ENCODE measurements around the gene CTXND2. TPM values are rescaled to one million over a fixed set of nuclear protein-coding genes. Genes with fewer than 3 reads are reported as not detected.
"Not testable (repeated sequence)": the region's sequence is repeated elsewhere in the genome, so short reads cannot be mapped to it uniquely, and the experiment has no call there.

CTXND2 gene
- total RNA-seq, 2 donors from 2014 or later: not detected

DNA sequence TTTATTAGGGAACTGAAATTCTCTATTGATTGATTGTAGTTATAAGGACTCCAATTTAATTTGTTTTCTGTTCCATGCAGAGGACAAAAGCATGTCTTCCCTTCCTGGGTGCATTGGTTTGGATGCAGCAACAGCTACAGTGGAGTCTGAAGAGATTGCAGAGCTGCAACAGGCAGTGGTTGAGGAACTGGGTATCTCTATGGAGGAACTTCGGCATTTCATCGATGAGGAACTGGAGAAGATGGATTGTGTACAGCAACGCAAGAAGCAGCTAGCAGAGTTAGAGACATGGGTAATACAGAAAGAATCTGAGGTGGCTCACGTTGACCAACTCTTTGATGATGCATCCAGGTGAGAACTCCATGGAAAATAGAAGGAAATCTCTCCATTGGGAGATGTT, 40.7 kb downstream of the CTXND2 start:
- intact Hi-C loops (cut with DNase I): no loop called here
- H3K27me3 ChIP-seq: no peaks in the 10 kb centered on the region
- no peaks in the 10 kb centered on the region for H3K9me3 ChIP-seq
- no peak for ATAC-seq
- TF ChIP-seq POLR2A (IDR thresholded peaks at IDR 0.05) (no peak), CTCF (IDR thresholded peaks at IDR 0.05) (no peak)
- H3K36me3 ChIP-seq (replicated peaks in 1 of 2; ENCODE audit: insufficient read depth in 1 of 2, low read depth in 2 of 2): peaks cover 5 to 14% of the 10 kb centered on the region in 2 donors
- no peak overlapping the region for H3K27ac ChIP-seq
- DNase-seq: no peak
- peaks cover 13% of the 10 kb centered on the region for H3K4me1 ChIP-seq
- 70 to 94% methylated on average over 4 of the region's 4 CpGs for WGBS, 2 donors
- no peak overlapping the region for H3K4me3 ChIP-seq

- Histone ChIP-seq H3K4me3 (no peak overlapping the region), H3K27me3 (no peaks in the 10 kb centered on the region), H3K4me1 (peaks cover 13% of the 10 kb centered on the region), H3K9me3 (no peaks in the 10 kb centered on the region), H3K36me3 (replicated peaks in 1 of 2; ENCODE audit: insufficient read depth in 1 of 2, low read depth in 2 of 2) (peaks cover 5 to 14% of the 10 kb centered on the region in 2 donors), H3K27ac (no peak overlapping the region)
- intact Hi-C loops (cut with DNase I): no loop called here
- TF ChIP-seq CTCF (IDR thresholded peaks at IDR 0.05) (no peak), POLR2A (IDR thresholded peaks at IDR 0.05) (no peak)
- ATAC-seq: no peak
- DNase-seq: no peak
- 93 to 97% methylated on average over 3 of the region's 3 CpGs for WGBS, 2 donors
Observed at GRCh38 chr1:150928286-150928685, 41.4 kb downstream of the CTXND2 start.

DNA sequence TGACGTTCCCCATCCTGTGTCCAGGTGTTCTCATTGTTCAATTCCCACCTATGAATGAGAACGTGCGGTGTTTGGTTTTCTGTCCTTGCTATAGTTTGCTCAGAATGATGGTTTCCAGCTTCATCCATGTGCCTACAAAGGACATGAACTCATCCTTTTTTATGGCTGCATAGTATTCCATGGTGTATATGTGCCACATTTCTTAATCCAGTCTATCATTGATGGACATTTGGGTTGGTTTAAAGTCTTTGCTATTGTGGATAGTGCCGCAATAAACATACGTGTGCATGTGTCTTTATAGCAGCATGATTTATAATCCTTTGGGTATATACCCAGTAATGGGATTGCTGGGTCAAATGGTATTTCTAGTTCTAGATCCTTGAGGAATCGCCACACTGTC, 41.8 kb downstream of the CTXND2 start:
- peaks cover 5 to 14% of the 10 kb centered on the region in 2 donors for H3K36me3 ChIP-seq (replicated peaks in 1 of 2; ENCODE audit: insufficient read depth in 1 of 2, low read depth in 2 of 2)
- H3K4me3 ChIP-seq; intact Hi-C loops (cut with DNase I); H3K27ac ChIP-seq; H3K27me3 ChIP-seq; DNase-seq; ATAC-seq; H3K9me3 ChIP-seq: not testable (repeated sequence)
- peaks cover 13% of the 10 kb centered on the region for H3K4me1 ChIP-seq
- whole genome bisulfite sequencing, 2 donors: 98 to 99% methylated on average over 6 of the region's 6 CpGs

- Histone ChIP-seq H3K36me3 (replicated peaks in 1 of 2; ENCODE audit: insufficient read depth in 1 of 2, low read depth in 2 of 2) (peaks cover 5 to 17% of the 10 kb centered on the region in 2 donors), H3K27ac (no peak overlapping the region), H3K4me1 (peaks cover 25% of the 10 kb centered on the region), H3K27me3 (no peaks in the 10 kb centered on the region), H3K9me3 (no peaks in the 10 kb centered on the region), H3K4me3 (no peak overlapping the region)
- DNase-seq (no peak), ATAC-seq (no peak)
- 100% methylated on average over 1 of the region's 1 CpG for WGBS, 2 donors
- intact Hi-C loops (cut with DNase I): no loop called here
- TF ChIP-seq CTCF (IDR thresholded peaks at IDR 0.05): no peak
Observed at GRCh38 chr1:150931773-150932172, 44.8 kb downstream of the CTXND2 start.

DNA sequence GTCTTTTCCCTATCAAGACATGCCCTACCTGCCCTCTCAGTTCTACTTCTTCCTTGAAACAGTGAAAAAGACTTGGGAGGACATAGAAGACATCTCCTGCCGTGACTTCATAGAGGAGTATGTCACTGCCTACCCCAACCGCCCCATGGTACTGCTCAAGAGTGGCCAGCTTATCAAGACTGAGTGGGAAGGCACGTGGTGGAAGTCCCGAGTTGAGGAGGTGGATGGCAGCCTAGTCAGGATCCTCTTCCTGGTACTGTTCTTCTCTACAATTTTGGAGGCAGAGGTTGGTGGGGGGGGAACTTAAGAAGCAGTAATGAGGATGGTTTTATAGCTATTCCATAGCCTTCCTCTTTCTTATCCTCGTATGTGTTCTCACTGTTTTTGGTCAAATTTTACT, 57.9 kb downstream of the CTXND2 start:
- H3K4me3 ChIP-seq: no peak overlapping the region
- 84 to 88% methylated on average over 5 of the region's 5 CpGs for WGBS, 2 donors
- peaks cover 6 to 53% of the 10 kb centered on the region in 2 donors for H3K36me3 ChIP-seq (replicated peaks in 1 of 2; ENCODE audit: insufficient read depth in 1 of 2, low read depth in 2 of 2)
- H3K9me3 ChIP-seq: no peaks in the 10 kb centered on the region
- H3K27ac ChIP-seq: no peak overlapping the region
- no peak for ATAC-seq
- intact Hi-C loops (cut with DNase I): no loop called here
- no peak for DNase-seq
- no peaks in the 10 kb centered on the region for H3K27me3 ChIP-seq
- TF ChIP-seq CTCF (IDR thresholded peaks at IDR 0.05) (no peak), POLR2A (IDR thresholded peaks at IDR 0.05) (no peak)
- H3K4me1 ChIP-seq: no peaks in the 10 kb centered on the region
